ENCODE data around the gene MAPK6. TPM values are rescaled to one million over a fixed set of nuclear protein-coding genes. Genes with fewer than 3 reads are reported as not detected.
A peak's percentile ranks its signal among the peaks of the same experiment; 100 is the strongest.

The MAPK6 gene
- total and polyA plus RNA-seq, 9 of the 15 experiments (the other 6 are each of a cell fraction or from before 2014, with no cell fraction given), result 28.5 to 97.1 (median 74.0) TPM

DNA sequence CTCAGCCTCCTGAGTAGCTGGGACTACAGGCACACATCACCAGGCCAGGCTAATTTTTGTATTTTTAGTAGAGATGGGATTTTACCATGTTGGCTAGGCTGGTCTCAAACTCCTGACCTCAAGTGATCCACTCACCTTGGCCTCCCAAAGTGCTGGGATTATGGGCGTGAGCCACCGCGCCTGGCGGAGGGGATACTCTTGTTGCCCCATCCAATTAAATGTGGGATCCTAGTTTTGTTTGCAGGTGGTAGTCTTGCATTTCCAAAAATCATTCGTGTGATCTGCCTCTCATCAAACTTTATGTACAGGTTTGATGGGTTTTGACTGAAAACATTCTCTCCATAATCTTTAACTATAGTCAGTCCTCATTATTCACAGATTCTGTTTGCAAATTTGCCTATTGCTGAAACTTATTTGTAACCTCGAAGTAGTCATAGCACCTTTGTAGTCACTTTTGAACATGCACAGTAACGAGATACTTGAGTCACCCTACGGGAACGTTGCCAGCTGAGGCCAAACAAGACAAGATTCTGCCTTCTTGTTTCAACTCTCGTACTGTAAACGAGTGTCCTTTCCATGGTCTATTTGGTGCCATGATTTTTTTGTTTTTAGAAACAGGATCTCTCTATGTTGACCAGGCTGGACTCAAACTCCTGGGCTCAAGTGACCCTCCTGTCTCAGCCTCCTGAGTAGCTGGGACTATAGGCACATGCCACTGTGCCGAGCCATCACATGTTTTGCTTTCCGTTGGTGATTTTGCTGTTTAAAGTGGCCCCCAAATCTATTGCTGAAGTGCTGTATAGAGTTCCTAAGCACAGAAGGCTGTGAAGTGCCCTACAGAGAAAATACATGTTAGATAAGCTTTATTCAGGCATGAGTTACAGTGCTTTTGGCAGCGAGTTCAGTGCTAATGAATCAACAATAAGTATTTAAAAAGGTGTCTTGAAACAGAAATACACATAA is 8.1 kb upstream of the MAPK6 start (continued):
- TF ChIP-seq TRIM25 (IDR thresholded peaks at IDR 0.05; ENCODE audit: borderline replicate concordance) (no peak), POLR3A (IDR thresholded peaks at IDR 0.05; ENCODE audit: borderline replicate concordance, extremely low read depth, insufficient read depth, insufficient read length) (no peak), ZNF316 (IDR thresholded peaks at IDR 0.05) (no peak), CHAMP1 (IDR thresholded peaks at IDR 0.05) (no peak), POU5F1 (IDR thresholded peaks at IDR 0.05; ENCODE audit: borderline replicate concordance, low read depth, low read length, partially characterized antibody) (no peak), EGR1 (conservative IDR thresholded peaks at IDR 0.05) (no peak), KAT8 (IDR thresholded peaks at IDR 0.05; ENCODE audit: low read depth) (no peak), IRF2 (CRISPR knock-in tag; IDR thresholded peaks at IDR 0.05) (no peak), SREBF1 (IDR thresholded peaks at IDR 0.05; ENCODE audit: borderline replicate concordance, low read depth, low read length) (no peak), PRMT5 (CRISPR knock-in tag; IDR thresholded peaks at IDR 0.05) (no peak), ARID1B (IDR thresholded peaks at IDR 0.05) (peak; percentile 24; the same call in 1 of the 2 replicates), ADNP (tag; IDR thresholded peaks at IDR 0.05) (no peak), ATF2 (CRISPR knock-in tag; IDR thresholded peaks at IDR 0.05) (no peak), ZNF217 (CRISPR knock-in tag; IDR thresholded peaks at IDR 0.05) (no peak), MYC (IDR thresholded peaks at IDR 0.05; ENCODE audit: low read depth, low read length) (no peak), MYC (CRISPR knock-in tag; IDR thresholded peaks at IDR 0.05; ENCODE audit: borderline replicate concordance, low read depth) (no peak), ZNF165 (CRISPR knock-in tag; IDR thresholded peaks at IDR 0.05; ENCODE audit: borderline replicate concordance) (no peak)
- TF ChIP-seq, protein P1, sequence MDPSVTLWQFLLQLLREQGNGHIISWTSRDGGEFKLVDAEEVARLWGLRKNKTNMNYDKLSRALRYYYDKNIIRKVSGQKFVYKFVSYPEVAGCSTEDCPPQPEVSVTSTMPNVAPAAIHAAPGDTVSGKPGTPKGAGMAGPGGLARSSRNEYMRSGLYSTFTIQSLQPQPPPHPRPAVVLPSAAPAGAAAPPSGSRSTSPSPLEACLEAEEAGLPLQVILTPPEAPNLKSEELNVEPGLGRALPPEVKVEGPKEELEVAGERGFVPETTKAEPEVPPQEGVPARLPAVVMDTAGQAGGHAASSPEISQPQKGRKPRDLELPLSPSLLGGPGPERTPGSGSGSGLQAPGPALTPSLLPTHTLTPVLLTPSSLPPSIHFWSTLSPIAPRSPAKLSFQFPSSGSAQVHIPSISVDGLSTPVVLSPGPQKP (CRISPR knock-in tag; IDR thresholded peaks at IDR 0.05), result no peak
- TF ChIP-seq, protein P2, sequence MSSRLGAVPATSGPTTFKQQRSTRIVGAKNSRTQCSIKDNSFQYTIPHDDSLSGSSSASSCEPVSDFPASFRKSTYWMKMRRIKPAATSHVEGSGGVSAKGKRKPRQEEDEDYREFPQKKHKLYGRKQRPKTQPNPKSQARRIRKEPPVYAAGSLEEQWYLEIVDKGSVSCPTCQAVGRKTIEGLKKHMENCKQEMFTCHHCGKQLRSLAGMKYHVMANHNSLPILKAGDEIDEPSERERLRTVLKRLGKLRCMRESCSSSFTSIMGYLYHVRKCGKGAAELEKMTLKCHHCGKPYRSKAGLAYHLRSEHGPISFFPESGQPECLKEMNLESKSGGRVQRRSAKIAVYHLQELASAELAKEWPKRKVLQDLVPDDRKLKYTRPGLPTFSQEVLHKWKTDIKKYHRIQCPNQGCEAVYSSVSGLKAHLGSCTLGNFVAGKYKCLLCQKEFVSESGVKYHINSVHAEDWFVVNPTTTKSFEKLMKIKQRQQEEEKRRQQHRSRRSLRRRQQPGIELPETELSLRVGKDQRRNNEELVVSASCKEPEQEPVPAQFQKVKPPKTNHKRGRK (tag; IDR thresholded peaks at IDR 0.05), result no peak

Measured in K562 (cell line).